Tibial artery (tissue), 4 donors: Measurements from ENCODE around the gene CA12.

Source experiments
- DNase-seq, 2 donors: peaks; one replicate each; pipeline ENCODE4 v3.0.0-alpha.2; 2019
- H3K27ac ChIP-seq, 2 donors: fragments of 200-600 bp; sonication (generic) in 1 of 2; 1 replicate in 1 of 2; 2 replicates in 1 of 2; pipeline ENCODE4 v1.5.1; 2018 to 2019; ENCODE audit warnings: mild to moderate bottlenecking in 1 of 2
- H3K27me3 ChIP-seq, 2 donors: fragments of 200-600 bp; sonication (generic) in 1 of 2; one replicate each; pipeline versions ENCODE4 v1.5.1 to v1.6.0; 2016 to 2019
- H3K36me3 ChIP-seq, 3 donors: fragments of 200-600 bp; sonication (generic) in 2 of 3; one replicate each; pipeline ENCODE4 v1.5.1; 2016 to 2019; ENCODE audit warnings: mild to moderate bottlenecking in 2 of 3
- H3K4me1 ChIP-seq, 4 donors: fragments of 200-600 bp; sonication (generic) in 2 of 4; 1 replicate in 3 of 4; 2 replicates in 1 of 4; pipeline ENCODE4 v1.5.1; 2016 to 2019
- H3K4me3 ChIP-seq, 2 donors: fragments of 200-600 bp; sonication (generic) in 1 of 2; 1 replicate in 1 of 2; 2 replicates in 1 of 2; pipeline ENCODE4 v1.5.1; 2018 to 2019; ENCODE audit warnings: mild to moderate bottlenecking in 2 of 2
- H3K9me3 ChIP-seq, 3 donors: fragments of 200-600 bp; sonication (generic) in 1 of 3; one replicate each; pipeline ENCODE4 v1.5.1; 2016 to 2019
- CTCF ChIP-seq, 2 experiments: fragments of 200-600 bp in 1 of 2; fragments of 450-650 bp in 1 of 2; IDR thresholded peaks; one replicate each; pipeline ENCODE4 v1.5.1; 2017 to 2019; ENCODE audit warnings: antibody characterized with exemption in 2 of 2, mild to moderate bottlenecking in 1 of 2, moderate library complexity in 1 of 2
- intact Hi-C: fragments of 100-400 bp; cut with DNase I; formaldehyde crosslinking; loops from one replicate; pipeline ENCODE4 v1.15.0; 2023; ENCODE audit warnings: low total_unique reads

The CA12 gene

GRCh38 chr15:63288778-63289378 lies 92.8 kb downstream of the CA12 start:
- no peak for DNase-seq

GRCh38 chr15:63288342-63288741 lies 93.3 kb downstream of the CA12 start:
- peaks cover 0 to 36% (median 22%) of the 10 kb centered on the region in 3 donors for H3K36me3 ChIP-seq
- peaks cover 0 to 29% (median 15%) of the 10 kb centered on the region in 4 donors for H3K4me1 ChIP-seq
- H3K4me3 ChIP-seq = no peak overlapping the region
- H3K27ac ChIP-seq = no peak overlapping the region
- intact Hi-C loops = no loop called here
- no peaks in the 10 kb centered on the region for H3K9me3 ChIP-seq
- TF ChIP-seq CTCF (IDR thresholded peaks at IDR 0.05) = no peak
- no peak for DNase-seq
- H3K27me3 ChIP-seq = no peaks in the 10 kb centered on the region

More at GRCh38 chr15:63288778-63289378, 92.8 kb downstream of the CA12 start:
- Histone ChIP-seq H3K4me1 (peaks cover 0 to 29% (median 15%) of the 10 kb centered on the region in 4 donors), H3K27ac (no peak overlapping the region), H3K27me3 (no peaks in the 10 kb centered on the region), H3K9me3 (no peaks in the 10 kb centered on the region), H3K4me3 (no peak overlapping the region), H3K36me3 (peaks cover 0 to 36% (median 22%) of the 10 kb centered on the region in 3 donors)
- TF ChIP-seq CTCF (IDR thresholded peaks at IDR 0.05) = peak; percentile 51 to 77
- intact Hi-C loops = no loop called here

- Histone ChIP-seq H3K9me3 (no peaks in the 10 kb centered on the region), H3K27me3 (no peaks in the 10 kb centered on the region), H3K27ac (no peak overlapping the region), H3K36me3 (peaks cover 0 to 36% (median 22%) of the 10 kb centered on the region in 3 donors), H3K4me1 (peaks cover 0 to 18% (median 12%) of the 10 kb centered on the region in 4 donors), H3K4me3 (no peak overlapping the region)
- no peak for DNase-seq
- intact Hi-C loops = no loop called here
- no peak for TF ChIP-seq CTCF (IDR thresholded peaks at IDR 0.05)
Measured at GRCh38 chr15:63287109-63287508, 94.5 kb downstream of the CA12 start.

- no peak for TF ChIP-seq CTCF (IDR thresholded peaks at IDR 0.05)
- Histone ChIP-seq H3K27ac (no peak overlapping the region), H3K4me3 (no peak overlapping the region), H3K27me3 (no peaks in the 10 kb centered on the region), H3K36me3 (peaks cover 0 to 48% (median 22%) of the 10 kb centered on the region in 3 donors), H3K9me3 (no peaks in the 10 kb centered on the region), H3K4me1 (no peaks in the 10 kb centered on the region)
- no peak for DNase-seq
- intact Hi-C loops = no loop called here
Measured at GRCh38 chr15:63284335-63284734, 97.3 kb downstream of the CA12 start.

- no peak overlapping the region for H3K27ac ChIP-seq
- peaks cover 0 to 7% (median 2%) of the 10 kb centered on the region in 4 donors for H3K4me1 ChIP-seq
- intact Hi-C loops = no loop called here
- H3K9me3 ChIP-seq = no peaks in the 10 kb centered on the region
- no peaks in the 10 kb centered on the region for H3K27me3 ChIP-seq
- H3K4me3 ChIP-seq = no peak overlapping the region
- peak; percentile 40 to 68 for DNase-seq
- H3K36me3 ChIP-seq = peaks cover 0 to 46% (median 19%) of the 10 kb centered on the region in 3 donors
- no peak for TF ChIP-seq CTCF (IDR thresholded peaks at IDR 0.05)
Measured at GRCh38 chr15:63283126-63283525, 98.5 kb downstream of the CA12 start.
